Hippocampal formation (tissue), 2 donors: ENCODE measurements around the gene PARD3B.

Source experiments
- DNase-seq, 2 donors: peaks; one replicate each; lab custom pipeline; 2025; lab: John Stamatoyannopoulos, UW

PARD3B gene

DNA sequence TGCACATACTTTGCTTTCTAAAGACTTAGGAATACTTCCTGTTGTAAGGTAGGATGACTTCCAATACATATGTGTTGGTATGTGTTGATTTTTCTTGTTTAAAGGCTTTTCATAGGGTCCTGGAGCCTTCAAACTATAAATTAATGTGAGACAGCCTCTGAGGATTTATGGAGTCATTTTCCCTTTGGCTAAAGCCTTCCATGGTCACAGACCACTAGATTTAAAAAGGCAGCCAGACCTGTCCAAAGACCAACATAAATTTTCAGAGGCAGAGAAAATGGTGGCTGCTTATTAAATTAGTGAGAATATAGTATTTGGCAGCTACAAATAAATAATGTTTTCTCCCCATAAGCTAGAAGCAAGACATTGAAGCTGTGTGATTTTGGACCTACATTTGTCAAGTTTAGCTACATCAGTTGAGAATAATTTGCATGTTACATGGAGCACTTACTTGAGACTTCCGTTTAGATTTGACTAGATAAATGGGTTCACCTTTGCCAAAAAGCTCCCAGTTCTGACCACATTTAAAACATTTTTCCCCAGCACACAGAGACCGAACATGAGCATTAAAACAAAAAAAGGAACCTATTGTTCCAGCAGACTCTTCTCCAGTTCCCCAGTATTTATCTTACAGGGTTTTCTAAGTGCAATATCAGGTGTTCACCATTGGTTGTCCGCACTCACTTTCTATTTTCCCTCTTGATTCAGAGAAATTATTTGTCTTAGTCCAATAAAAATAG is 402.9 kb downstream of the PARD3B start:
- no peak for DNase-seq

DNA sequence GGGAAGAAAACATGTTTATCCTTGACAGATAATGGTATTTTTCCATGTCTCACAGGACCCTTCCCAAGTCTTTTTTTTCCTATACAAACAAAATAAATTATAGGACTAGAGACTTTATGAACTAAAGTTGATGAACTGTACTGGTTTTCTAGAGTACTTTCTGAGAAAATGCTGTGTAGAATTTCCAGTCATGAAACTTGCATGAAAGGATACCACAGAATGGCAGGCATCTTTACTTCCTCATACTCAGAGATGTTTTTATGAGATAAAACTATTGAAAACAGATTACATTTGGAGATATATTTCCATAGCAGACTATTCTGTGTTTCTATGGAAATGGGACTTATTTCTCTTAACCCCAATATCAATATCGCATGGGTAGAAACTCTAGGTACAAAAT is 403.5 kb downstream of the PARD3B start:
- DNase-seq, result no peak

DNA sequence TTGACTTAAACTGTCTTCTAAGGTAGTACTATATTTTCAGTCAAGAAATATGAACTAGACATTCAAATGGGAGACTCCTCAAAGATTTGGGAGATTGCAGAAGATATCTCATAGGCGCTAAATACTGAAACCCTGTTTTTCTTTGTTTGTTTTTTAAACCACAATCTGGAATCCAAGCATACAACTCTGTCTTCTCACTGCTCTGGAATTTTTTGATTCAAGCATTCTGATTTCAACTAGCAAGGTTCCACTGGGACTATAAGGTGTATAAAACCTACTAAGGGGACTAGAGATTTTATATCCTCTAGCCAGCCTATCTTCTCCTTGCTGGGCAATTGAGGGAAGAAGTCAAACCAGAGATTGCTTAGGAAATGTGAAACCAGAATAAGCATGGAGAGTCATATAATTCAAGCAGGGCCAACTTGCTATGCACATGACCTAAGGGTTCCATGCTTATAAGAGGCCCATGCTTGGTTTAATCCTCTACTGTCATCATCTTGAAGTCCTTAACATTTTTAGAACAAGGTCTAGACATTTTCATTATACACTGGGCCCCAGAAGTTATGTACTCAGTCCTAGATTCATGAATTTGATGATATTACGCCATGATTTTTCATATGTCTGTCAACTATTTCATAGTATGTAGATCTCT is 405.5 kb downstream of the PARD3B start:
- no peak for DNase-seq

DNA sequence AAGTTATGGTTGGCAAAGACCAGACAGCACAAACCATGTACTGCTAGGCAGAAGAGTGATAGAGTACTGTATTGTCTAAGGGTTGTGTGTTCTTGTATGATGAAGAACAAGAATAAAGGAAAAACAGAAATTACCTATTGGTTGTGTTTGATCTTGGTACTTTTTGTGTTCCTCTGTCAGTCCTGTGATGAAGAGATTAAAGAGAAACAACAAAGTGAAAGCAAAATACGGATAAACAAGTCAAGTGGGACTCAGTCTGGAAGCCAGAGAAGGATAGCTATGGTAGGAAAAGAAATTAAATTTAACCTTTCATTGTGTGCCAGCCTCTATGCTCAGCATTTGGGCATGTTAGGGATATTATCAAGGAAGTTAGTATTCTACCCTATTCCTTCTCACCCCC is 413.1 kb downstream of the PARD3B start:
- DNase-seq, result no peak

DNA sequence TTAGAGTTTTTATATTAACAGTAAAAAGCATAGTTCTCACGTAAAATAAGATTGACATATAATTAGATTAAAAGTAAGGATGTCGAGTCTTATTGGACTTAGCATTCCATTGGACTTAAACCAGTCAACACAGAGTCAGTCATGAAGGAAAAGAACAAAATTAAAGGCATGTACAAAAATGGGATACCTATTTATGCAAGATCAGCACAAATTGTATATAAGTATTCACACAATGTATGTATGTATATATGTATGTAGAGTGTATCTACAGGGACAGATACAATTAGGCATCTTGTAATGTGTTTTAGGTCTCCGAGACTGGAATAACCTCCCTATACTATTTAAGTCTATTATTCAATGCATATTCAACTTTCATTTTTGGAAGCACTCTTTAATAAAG is 419.1 kb downstream of the PARD3B start:
- no peak for DNase-seq

DNA sequence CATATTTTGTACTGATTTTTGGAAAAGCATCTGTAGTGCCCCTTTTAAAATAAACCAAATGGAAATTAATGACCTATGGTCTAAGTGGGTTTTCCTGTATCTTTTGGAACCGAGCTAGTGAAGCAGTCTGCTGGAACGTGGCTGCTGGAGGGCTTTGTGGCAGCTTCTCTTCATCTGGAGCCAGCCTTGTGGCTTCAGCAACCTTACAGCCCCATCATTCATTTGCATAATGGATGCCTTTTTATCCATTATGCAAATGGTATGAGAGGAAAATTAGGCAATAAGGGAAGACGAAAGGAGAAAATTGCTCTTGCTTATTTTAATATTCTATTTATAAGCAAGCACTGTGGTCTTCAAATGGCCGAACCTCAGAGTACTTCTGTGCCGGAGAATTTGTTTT is 421.0 kb downstream of the PARD3B start:
- no peak for DNase-seq

DNA sequence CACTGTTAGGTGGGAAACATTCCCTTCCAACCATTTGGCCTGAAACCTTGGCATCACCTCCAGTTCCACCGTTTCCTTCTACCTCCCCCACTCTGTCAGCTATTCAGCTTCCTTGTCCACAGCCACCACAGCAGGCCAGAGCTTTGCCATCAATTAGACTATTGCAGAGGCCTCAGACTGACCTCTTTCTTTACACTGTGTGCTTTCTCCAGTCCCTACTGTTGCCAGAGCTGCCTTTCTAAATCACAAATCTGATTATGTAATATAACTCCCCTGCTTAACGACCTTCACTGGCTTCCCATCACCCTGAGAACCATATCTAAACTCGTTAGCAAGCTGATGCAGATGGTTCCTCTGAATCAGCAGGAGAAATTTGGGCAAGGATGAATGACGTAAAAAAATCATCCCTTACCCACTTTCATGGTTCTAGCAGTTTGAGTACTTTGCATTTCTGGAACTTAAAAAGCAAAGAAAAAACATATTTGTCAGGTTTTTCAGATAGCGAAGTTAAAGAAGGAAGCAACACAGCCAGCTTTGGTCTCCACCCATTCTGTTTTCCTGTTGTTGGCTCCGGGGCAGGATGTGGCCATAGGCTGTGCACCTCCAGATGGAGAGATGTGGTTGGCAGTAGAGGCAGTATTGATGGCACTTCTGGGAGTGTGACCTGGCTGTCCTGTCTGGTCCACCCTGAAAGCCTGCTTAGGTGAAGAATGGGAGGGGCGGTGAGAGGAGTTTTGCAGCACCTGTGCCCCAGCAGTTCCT is 422.1 kb downstream of the PARD3B start:
- peak in 1 of 2 donors; percentile 17 for DNase-seq

DNA sequence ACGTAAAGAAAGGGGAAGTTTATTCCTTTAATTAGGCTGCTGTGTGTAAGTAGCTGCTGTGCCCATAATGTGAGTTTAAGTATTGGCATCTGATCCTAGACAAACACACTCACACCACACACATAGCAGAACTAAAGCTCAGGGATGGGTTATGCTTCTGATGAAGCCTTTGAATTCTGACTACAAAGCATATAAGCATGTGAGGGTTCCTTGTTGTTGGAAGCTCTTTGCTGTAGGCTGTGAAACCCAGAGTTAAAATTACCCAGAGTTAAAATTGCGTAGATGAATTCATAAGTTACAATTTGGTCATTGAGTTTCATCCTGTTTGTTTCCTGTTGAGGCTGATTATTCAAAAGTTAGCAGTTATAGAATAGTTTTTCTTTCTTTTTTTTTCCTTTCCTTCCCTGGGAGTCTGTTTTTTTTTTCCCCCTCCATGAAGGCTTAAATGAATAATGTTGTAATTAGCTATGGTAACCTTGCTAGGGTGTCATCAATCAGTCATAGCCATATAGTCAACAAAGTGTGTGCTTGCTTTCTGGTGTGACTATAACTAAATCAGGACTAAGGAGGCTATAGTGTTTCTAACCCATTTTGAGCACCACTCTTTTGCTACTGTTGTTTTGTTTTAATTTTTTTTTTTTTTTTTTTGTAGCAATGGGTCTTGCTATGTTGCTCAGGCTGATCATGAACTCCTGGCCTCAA is 426.1 kb downstream of the PARD3B start:
- no peak for DNase-seq

DNA sequence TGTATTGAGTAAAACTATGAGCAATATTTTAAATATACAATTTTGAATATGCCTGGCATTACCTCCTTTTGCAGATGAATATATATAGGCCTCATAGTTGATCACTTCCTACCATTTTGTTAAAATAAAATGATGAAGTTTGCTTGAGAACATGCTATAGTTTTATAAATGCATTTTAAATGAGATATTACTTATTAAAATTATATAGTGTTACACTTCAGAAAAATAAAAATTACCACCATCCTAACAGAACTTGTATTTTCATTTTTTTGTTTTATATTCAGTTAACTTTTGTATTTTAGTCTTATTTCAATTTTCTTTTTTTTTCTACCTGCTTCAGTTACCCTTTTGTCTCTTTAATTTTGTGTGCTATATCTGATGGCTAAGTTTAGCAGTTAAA is 426.9 kb downstream of the PARD3B start:
- no peak for DNase-seq

DNA sequence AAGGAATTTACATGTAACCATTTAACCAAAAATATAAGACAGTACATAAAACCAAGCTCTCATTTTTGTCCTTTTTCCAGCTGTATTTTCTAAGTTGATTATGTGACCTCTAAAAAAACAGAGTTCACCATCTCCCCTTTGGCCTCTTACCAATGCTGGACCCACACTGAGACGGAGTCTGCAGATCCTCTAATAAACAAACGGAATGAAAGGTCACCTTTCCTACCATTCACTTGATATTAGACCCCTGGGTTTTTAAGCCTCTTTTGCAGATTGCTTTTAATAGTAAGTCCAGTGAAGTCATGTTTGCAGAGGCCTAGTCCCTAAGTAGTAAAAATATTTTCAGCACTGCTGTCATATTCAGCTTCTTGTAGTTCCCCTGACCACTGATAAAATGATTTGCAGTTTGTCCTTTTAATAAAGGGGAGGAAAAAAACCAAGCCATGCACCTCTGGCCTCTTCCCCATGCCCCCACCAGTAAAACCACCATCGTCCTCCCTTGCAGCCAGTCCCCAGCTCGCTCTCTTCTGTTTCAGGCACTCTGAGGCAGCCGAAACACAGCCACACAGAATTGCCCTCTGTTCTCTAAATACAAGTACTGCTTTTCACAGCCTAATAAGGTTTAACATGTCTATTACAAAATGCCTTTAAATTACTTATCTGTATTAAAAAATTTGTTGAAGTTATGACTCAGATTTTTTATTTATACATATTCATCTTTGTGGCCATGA is 427.5 kb downstream of the PARD3B start:
- DNase-seq, result peak in 1 of 2 donors; percentile 26

DNA sequence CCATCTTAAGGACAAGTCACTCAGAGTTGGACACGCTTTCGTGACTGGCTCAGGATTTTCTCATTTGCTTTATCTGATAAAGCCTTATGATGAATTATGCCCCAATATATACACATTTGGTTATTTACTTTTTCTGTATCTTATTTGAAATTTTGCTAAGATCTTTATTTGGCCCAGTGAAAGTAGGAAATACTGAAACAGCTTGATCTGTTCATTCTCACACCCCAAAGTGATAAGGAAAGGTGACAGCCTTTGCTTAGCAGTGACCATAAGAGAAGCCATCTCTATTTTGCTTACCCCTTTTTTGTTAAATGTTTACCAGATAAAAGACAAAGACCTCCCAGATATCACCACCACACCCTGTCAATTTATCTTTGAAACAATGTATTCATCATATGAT is 428.3 kb downstream of the PARD3B start:
- no peak for DNase-seq

DNA sequence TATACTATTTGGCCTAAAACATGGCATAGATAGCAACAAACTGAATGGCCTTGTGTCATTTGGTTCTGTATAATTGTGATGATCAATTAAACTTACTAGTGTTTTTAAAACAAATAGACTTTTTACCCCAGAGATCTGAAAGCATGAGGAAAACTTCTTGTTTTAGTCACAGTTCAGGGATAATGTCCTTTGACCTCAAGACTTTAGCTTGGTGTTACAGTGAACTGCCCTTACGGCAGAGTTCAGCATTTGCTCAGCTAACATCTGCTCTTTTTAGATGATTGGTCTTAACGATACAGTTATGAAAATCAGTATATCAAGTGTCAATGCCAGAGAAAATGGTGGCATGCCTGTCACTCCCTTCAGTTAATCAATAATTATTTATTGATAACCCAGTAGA is 429.2 kb downstream of the PARD3B start:
- DNase-seq, result no peak

DNA sequence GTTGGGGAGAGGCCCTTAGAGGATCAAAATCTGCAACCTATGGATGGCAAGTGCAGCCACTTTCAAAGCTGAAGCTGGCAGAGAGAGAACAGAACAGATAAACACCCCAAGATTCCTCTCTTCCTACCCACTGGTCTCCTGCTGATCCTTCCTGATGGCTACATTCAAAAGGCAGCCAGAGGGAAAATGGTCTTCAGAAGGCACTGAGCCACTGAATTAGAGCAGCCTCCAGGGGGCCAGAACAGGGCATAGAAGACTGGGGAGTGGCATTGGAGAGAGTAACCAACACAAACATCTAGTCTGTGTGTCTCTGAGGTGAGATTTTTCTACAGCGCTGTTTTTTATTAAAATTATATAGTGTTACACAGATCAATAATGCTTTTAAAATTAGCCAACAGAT is 432.6 kb downstream of the PARD3B start:
- no peak for DNase-seq

DNA sequence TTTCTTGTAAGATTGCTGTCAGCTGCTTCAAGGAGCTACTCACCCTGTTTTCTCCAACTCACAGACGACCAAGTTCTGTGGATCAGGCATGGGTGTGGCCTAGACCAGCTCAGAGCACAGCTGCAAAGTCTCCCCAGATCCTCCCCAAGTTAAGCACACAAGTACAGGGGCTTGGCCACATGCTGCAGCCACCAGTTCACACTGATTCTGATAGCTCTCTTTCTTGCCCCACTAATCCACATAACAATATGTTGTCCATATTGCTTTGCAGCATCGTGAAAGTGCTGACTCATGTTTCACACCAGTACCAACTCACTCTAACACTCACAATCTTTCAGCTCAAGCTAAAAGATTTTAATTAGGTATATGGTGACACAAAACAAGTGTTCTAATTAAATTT is 437.0 kb downstream of the PARD3B start:
- DNase-seq, result no peak

DNA sequence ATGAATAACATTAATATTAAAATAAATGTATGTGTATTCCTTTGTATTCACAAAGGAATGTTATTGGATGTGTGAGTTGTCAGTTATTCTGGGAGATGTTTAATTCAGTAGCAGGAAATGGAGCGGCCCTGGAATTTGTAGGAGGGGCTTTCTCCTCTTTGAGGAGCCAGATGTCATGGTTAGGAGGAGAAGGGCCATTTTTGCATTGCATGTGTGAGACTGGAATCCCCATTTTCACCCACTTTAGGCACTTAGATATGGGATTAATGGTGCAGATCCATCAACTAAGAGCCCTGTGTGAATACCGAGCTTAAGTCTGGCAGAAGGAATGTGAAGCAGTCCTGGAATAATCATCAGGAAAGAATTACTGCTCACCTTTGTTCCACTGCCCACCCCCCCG is 439.2 kb downstream of the PARD3B start:
- no peak for DNase-seq

DNA sequence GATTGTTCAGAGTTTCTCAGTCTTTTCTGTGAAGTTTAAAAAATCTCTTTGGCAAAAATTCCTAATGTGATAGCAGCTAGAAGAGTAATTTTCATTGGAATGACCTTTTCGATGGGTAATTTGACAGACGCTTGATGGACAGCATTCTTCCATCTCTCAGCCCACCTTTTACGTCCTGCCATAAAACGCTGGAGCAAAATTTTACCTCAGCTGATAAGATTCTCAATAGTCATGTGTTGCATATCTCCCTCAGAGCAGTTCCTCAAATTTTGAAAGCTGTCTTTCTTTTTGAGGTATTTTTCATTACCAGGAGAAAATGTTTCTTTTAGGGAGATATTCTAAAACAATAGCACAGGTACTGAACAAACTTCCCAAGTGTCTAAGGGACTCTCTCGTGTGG is 441.4 kb downstream of the PARD3B start:
- no peak for DNase-seq

DNA sequence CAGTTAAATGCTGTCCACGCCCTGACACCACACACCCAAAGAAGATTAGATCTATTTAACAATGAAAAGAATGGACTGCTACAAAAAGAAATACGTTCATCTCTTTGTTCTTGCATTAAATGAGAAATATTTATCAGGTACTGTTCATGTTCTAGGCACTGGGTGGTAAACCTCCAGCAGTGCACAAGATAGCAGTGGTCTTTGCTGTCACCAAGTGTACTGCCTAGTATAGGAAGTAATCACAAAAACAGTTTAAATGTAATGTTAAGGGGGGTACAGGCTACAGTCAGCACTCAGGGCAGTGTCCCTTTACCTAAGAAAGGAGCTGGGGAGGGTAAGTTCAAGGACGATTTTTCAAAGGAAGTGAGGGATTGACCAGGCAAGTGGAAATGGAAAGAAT is 443.6 kb downstream of the PARD3B start:
- no peak for DNase-seq

DNA sequence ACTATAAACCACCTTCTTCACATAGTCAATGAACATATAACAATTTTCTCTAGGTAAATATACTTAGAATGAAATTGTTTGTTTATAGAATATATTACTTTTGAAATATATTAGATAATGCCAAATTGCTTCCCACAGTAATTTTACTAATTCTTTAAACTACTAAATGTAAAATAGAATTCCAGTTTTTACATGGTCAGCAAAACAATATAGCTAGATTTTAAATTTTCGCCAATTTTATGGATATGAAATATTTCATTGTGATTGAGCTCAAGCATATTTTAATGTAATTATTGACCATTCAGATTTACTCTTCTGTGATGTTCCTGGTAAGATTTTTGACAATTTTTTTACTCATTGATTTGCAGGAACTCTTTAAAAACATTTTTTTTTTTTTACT is 444.6 kb downstream of the PARD3B start:
- no peak for DNase-seq

DNA sequence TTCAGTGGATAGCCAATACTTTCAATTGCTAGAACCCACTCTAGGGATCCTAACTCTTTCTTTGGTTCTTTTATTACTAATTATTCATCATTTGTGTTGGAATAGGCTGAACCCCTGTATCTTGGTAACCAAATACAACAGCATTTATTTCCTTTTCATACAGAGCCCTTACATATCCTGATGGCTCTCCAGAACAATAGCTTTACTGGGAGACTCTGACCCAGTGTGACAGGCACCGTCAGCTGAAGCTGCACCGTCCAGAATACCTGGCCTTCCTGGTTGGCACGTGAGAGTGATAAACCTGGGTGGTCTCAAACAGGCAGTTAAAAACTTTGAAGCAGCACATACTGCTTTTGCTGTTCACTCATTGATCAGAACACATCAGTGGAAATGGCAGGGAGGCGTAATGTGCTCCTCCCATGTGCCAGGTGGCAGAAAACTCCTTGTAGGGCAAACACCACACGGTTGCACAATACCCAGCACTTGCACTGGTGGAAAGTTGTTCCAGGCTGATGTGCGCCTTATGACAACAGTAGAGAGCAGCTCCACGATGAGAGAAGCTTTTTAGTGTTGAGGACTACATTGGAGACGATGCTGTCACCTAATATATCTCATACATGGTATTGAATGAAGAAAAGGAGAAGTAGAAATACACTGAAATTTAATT is 456.2 kb downstream of the PARD3B start:
- DNase-seq, result no peak

DNA sequence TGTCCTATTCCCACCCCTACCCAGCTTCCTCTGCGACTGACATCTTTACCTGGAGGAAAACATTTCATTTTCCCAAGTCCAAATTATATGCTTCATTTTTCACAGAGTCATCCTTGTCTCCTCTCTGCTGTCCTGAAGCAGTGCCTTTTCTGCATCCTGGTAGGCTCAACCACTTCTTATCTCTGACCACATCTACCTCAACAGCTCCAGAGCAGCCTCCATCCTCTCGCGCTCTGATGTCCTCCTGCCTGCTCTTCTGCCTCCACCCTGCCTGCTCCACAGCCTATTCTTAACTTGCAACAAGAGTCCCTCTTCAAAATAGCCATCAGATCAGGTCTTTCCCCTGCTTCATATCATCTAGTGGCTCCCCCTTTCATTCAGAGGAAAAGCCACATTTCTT is 457.1 kb downstream of the PARD3B start:
- no peak for DNase-seq

DNA sequence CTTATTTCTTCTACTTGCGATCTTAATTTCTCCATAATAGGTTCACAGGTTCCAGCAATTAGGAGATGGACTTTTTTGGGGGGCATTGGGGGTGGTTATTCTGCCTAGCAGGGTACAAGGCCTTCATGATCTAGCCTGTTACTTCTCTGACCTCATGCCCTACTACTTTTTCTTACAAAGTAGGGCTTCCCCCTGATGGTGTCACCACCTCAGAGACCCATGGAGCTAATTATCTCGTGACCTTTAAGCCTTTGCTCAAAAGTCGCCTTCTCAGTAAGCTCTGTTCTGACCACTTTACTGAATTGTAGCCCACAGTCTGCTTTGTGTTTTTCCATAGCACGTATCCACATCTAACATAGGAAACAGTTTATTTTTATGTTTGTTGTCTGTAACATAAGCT is 458.0 kb downstream of the PARD3B start:
- DNase-seq, result no peak
